Activated effector memory CD4-positive, alpha-beta T cell treated with anti-CD3 and anti-CD28 coated beads, Interleukin-2, amount 50 U/mL, for 16 hours (primary cell): ENCODE data around the gene PPP1CC.

Source experiments
- DNase-seq: peaks from one replicate; pipeline ENCODE4 v3.0.0-alpha.2; 2020

Gene PPP1CC

DNA sequence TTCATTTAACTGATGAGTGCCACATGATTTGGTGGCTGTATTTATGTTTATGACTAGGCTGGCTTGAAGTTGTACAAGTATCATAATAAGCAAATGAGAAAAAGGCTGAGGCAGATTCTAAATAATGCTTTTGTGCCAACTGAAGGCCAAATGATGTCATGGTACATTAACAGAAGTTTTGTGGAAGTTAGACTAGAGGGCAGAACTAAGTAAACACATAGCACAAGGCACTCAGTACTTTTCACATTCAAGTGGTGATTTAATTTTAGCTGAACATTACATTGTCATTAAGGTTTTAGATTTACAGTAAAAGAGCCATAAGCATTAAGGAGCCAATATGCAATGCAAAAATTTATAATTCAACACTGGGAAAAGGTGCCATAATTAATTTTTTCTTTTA, 21.1 kb downstream of the PPP1CC start:
- DNase-seq = no peak

DNA sequence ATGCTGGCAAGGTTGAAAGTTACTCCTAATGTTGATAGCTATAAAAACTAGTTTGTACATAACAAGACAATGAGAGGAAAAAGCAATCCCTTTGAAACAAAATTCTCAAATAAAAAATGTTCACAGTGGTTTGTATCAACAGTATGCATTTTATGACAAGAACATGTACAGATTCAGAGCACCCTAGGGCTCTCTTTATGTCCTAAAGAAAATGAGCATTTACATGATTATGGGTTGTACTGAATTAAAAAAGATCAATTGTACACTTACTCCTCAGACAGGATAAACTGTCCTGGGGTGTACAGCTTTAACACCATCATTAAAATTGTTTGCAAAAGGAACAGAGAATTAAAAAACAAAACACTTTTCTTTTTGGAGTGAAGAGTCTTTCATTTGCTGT, 22.2 kb downstream of the PPP1CC start:
- DNase-seq = no peak

DNA sequence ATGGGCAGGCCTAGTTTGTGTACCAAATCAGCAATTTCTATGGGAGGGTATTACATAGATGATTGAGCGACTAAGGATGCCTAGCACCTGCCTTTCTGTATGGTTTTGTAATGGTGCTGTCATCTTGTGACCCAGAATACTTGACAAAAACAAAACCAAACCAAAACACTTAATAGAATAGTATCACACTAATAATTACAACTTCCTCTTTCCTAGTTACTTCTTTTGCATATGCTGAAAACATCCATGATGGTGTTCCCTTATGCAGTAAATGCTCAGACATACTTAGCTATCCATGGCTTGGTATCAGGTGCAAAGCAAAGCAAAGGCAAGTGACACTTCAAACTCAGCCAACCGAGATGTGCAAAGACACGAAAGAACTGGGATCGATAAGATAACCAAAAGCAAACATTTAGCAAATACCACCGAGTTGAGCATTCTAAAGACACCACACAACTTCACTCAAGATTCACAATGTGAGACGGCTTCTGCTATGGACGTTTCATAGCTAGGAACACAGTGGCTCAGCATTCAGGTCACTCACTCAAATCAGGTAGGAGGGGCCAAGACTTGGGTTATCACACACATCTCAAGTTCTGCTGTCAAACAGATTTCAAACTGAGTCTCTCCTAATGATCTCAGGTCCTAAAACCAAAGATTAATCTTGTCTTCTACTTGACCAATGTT, 24.3 kb downstream of the PPP1CC start:
- no peak for DNase-seq

DNA sequence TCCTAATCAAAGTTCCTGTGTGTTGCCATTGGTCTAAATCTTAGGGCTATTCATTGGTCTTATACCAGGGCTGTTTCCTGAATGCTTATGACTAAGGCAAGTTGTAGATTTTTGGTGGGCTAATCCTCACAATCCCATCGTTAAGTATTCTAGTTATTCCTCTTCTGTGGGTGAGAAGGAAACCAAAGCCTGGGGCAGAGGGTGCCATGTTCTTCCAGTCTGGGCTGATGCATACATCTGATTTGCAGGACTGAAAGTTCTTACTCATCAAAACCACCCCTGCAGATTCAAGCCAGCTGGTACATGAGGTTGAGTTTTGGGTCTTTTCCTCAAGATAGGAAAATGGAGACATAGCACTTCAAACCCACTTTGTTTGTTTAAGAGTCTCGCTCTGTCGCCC, 25.7 kb downstream of the PPP1CC start:
- DNase-seq = no peak

DNA sequence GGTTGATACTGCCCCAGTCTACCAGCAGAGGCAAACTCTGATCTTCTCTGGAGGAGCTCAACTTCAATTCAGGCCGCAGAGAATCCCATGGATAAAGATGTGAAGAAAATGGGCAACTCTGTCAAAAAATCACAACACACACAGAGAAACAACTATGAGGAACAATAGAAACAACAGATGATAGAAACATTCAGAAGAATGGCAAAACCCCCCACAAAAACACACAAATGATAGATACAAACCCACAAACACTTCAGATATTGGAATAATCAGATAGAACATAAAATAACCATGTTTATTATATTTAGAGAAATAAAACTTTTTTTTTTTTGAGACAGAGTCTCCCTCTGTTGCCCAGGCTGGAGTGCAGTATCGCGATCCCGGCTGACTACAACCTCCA, 33.8 kb downstream of the PPP1CC start:
- no peak for DNase-seq

DNA sequence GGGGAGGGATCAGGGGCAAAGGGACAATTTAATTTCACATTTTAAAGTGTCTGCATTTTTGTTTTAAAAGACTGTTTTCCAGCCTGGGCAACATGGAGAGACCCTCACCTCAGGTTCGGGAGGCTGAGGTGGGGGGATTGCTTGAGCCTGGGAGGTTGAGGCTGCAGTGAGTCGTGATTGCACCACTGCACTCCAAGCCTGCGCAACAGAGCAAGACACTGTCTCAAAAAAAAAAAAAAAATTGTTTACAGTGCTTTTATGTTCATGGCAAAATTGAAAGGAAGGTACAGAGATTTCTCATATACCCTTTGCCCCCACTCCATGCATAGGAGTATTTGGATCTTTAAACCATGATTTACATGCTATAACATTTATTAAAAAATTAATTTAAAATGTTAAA, 37.4 kb downstream of the PPP1CC start:
- no peak for DNase-seq

DNA sequence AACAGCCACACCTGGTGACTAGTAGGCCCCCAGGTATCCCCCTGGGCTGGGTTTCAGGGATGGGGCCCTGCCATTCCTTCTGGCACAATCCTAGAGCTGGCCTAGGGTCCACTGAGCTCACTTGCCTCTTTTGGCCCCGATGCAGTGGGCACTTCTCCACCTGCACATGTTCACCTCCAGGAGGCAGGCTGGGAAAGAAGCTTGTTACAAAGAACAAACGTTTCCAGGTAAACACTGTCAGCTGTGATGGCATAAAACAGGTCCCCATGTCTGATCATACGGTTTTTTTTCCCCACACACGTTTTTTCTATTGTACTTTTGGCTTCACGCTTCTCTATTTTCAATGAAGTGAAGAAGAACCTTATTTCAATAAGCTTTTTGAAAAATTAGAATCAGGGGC, 37.9 kb downstream of the PPP1CC start:
- DNase-seq = no peak

DNA sequence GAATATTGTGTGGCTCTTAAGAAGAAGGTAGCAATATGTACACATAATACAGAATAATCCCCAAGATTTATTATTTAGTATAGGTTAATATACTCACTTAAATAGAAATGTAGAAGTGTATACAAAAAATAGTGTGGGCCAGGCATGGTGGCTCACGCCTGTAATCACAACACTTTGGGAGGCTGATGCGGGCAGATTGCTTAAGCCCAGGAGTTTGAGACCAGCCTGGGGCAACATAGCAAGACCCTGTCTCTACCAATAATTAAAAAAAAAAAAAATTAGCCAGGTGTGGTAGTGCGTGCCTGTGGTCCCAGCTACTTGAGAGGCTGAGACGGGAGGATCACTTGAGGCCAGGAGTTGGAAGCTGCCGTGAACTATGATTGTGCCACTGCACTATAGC, 38.5 kb downstream of the PPP1CC start:
- DNase-seq = no peak

DNA sequence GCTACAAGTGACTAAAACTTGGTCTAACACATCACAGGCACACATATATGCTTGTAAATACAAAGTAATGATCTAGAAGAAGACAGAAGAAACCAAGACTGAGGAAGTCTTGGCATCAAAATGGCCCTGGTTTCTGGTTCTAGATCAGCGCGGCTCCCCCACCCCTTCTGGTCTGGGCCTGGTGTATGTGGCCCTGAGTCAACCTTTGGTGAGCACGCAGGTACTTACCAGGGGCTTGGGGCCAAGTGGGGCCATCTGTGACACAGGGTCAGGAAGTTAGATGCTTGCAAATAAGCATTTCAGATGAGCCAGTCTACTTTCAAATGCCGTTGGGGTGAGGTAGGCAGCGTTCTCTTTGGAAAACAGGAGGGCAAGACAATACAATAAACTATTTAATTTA, 40.6 kb downstream of the PPP1CC start:
- DNase-seq = no peak

DNA sequence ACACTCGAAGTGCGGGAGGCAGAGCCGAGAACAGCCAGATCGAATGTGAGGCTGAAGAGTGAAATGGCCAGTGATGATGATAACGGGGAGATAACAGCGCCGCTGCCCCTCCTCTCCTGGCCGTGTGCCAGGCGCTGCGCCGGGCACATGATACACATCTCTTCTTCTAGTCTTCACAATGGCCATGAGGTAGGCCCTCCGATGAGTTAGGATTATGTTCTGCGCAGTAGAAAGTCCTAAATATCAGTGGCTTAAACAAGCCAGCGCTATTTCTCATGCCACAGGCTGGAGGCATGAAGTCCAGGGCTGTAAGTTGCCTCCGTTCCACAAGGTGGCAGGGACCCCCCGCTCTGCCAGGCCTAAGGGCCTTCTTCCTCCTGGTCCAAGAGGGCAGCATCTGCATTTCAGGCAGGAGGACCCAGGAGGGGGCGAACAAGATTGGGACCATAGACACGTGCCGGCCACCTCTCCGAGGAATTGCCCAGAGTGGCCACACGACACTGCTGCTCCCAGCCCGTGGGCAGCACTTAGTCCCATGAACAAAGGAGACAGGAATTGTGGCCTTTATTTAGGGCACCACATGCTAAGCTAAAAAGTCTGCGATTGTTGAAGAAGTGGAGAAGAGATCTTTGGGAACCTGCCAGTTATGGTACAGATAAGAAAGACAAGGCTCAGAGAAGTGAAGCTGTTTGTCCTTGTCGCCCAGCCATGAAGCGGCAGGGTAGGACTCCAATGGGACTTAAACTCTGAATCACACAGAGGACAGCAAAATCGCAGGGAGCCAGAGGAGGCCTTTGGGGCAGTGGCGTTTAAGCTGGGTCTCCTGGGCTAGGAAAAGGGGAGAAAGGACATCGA, 42.9 kb downstream of the PPP1CC start:
- no peak for DNase-seq

DNA sequence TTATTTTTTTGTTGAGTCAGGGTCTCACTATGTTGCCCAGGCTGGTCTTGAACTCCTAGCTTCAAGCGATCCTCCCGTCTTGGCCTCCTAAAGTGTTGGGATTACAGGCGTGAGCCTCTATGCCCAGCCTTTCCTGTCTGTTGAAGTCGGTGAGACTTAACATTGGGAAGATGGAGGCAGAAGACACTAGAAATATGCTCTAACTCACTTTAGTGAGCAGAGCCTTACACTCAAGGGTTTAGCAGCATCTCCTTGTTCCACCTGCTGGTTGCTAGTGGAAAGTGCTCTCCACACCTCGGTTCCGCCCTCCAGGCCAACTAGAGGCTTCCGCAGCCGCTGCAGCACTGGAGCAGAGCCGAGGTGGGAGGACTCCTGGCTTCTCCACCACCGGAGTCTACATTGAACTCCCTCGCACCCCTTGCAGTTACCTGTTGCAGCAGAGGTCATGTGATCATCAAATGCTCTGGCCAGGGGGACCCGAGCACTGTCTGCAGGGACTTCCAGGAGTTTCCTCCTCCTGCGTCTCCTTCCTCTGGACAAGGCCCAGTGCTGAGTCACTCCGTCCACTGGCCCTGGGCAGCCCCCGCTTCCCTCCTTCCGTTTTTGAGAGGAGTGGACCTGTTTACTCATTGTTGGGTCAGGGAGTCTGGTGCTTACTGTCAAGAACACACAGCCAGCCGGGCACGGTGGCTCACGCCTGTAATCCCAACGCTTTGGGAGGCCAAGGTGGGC, 44.4 kb downstream of the PPP1CC start:
- peak; percentile 88 for DNase-seq

DNA sequence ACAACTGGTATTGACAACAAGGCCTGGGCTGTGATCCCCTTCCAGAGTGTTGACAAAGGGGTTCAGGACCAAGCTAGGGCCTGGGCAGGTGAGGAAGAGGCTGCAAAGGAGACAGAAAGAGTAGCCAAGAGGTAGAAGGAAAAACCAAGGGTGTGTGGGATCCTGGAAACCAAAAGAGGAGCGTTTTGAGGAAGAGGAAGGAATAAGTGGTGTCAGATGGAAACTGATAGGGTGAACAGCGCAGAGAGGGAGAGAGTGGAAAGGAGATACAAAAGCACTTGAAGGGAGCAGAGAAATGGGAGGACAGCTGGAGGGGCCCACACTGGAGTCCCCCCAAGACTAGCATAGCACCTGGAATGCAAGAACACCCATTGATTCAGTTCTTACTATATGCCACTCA, 45.5 kb downstream of the PPP1CC start:
- no peak for DNase-seq

DNA sequence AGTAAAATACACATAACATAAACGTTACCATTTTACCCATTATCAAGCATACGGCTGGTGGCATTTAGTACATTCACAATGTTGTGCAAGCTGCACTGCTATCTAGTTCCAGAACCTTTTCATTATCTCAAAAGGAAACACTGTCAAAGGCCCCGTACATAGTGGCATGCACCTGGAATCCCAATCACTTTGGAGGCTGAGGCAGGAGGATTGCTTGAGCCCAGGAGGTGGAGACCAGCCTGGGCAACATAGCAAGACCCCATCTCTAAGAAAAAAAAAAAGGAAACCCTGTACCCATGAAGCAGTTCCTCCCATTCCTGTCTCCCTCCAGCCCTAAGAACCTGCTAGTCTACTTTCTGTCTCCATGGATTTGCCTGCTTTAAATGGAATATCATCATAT, 46.4 kb downstream of the PPP1CC start:
- DNase-seq = no peak

DNA sequence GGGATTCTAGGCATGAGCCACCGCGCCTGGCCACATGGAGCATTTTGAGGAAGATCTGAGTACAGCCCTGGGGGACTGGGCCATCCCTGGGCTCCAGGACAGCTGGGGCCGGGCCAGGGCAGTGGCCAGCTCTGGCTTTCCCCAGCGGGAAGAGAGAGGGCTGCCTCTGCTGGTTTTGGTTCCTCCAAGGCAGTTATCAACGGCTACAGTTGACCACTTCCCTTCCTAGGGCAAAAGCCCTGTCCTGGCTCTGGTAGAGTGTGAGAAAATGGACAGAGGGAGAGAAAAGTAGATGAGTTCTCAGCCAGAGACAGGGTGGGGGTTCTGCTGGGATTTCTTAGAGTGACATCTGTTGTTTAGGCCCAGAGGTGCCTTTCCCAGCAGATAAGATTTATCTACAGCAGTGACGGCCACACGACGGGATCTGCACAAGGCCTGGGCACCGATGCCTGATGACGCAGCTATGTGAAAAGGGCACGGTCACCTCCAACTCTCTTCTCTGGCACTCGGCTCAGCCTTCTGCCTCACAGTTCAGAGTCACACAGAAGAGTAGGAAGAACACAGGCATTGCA, 48.3 kb downstream of the PPP1CC start:
- no peak for DNase-seq

DNA sequence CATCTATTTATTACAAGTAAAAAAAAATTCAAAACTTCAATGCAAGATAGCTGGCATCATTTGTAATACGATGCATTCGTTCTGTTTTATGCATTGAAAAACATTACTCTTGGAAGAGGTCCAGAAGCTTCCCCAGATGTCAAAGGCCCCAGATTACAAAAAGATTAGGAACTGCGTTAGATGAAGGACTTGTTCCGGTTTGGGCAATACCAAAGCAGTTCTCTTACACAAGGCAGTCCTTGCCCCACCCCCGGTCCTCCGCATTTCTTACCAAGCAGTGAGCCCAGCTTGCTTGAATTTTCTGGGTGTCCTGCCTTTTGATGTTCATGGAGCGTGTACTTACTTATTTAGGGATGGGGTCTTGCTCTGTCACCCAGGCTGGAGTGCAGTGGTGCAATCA, 49.0 kb downstream of the PPP1CC start:
- DNase-seq = no peak

DNA sequence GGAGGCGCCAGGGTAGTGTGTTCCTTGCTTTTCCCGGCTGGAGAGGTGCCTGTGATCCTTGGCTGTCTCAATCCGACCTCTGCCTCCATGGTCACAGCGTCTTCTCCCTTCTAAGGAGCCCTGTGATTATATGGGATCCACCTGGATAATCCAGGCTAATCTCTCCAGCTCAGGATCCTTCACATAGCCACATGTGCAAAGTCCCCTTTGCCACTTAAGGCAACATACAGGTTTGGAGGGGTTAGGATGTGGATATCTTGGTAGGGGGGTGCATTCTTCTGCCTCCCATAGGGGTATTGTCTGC, 52.6 kb downstream of the PPP1CC start:
- DNase-seq = no peak

DNA sequence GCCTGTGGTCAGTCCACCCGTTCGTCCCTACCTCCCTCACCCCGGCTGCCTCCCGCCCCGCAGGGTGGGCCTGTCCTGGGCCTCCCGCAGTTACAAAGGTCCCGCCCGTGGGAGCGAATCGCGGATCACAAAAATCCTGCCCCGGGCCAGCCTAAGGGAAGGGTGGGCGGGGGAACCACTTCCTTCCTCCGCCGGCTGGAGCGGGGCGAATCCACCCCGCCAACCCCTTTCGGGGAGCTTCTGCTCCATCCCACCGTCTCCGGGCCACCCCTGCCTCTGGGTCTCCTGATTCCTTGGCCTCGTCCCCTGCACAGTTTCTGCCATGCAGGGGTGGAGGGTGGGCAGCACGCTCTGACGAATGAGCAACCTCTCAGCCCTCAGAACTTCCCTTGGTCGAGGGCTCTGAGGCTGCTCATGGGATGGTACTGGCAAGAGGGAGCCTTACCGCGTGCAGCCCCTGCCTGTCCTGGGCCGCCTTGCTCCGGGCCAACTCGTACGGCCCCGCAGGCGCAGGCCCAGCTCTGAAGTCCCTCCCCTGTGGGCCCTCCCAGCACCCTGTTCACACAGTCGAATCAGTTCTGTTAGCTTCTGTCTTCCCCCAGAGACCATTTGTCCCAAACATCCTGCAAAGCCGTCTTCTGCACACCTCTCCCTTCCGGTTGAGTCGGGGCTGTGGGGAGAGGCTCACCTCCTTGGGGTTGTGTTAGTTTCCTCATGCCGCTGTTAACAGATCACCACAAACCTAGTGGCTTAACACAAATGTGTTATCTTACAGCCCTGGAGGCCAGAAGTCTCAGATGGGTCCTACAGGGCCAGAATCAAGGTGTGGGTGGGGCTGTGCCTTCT, 53.2 kb downstream of the PPP1CC start:
- peak; percentile 80 for DNase-seq

DNA sequence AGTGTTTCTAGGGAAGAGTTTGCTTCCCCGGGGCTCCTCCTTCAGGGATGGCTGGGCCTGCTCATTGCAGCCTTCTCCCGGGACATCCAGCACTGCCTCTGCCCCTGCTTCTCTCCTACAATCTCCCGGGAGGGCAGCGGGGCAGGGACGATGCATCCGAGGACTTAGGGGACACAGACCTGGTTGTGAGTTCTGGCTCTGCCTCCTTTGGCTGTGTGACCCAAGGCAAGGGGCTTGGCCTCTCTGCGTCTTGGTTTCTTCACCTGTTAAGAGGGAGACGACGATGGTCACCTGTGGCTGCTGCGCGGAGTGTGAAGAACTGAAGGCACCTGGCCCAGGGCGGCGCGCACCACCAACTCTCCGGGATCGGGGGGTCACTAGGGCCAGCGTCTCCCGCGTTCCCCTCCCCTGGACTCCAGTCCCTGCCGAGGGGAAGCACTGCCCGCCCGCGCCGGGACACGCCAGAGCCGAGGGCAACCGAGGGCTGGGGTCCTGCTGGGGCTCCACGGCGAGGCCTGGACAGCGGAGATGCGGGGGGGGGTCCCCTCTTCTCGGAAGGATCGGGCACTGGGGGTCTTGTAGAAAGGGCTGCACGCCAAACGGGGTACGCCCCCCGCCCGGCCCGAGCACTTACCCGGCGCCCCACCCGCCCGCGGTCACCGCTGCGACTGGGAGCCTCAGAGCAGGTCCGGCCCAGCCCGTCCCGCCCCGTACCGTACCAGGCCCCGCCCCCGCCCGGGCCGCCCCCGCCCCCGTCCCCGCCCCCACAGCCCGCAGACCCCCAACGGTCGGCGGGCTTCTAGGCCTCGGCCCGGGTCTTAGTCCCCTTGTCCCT, 54.0 kb downstream of the PPP1CC start, which contains the start of gene HVCN1:
TSS of gene HVCN1 (minus strand) at position 670 of the 835 bp plus-strand sequence. CDS start 5,870 bp downstream, outside the sequence.
- DNase-seq = peak; percentile 80

DNA sequence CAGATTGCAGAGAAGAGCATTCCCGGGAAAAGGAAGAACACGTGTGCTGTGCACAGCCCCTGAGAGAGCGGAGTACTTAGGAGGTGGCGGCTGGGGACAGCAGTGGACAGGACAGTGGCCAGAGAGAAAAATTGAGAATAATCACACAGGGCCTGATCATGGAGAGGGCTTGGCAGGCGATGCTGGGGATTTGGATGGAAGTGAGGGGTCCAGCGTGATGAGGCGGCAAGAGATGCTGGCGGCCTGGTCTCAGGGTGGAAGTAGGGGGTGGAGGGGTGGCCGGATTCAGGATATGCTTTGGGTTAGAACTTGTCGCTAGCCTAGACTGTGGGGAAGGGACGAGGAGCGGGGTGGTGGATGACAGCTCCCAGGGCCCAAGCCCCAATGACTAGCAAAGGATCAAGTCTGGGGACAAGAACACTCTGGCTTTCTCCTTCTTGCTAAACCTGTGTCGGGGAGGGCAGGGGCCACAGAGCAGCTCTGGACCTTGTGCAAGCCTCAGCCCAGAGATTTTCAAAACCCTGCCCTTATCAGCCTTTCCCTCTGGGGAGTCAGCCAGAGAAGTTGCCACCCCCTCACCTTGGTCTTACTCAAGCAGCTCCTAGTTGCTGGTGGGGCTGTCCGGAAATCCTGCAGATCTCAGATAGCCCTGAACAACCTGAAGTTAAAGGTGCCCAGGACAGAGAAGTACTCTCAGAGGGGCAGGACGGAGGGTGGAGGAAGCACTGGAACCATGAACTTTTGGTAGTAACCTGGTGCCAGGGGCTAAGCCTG, 55.1 kb downstream of the PPP1CC start:
- no peak for DNase-seq

DNA sequence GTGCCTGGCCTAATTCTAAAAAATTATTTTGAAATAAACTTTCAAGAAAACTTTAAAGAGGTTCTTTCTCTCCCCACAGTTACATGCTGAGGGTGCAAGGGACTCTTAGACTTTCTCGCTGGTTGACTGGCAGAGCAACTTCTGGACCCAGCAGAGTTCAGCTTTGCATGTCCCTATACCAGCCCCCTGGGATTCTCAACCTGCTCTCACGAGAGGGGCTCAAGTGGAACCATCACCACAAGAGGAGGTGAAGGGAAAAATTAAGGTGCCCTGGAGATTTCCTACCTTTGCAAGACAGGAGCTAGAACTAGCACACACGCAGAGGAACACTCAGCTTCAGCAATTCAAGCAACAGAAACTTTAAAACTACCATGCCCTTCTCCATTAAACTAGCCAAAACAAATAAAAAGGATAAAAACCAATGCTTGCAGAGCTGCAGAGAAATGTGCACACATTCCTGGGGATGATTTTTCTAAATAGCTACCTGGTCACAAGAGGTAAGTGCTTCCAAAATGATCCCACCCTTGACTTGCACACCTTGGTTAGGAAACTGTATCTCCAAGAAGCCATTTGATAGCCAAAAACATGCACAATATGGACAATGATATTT, 56.3 kb downstream of the PPP1CC start:
- DNase-seq = no peak
